ENCODE data around the gene HIGD1A.

GRCh38 chr3:42786631-42787030 is 17.7 kb downstream of the HIGD1A start:
- no peak for TF ChIP-seq CTCF (IDR thresholded peaks at IDR 0.05)
- no peak for TF ChIP-seq POLR2A (IDR thresholded peaks at IDR 0.05)

Data from esophagus squamous epithelium (tissue), 4 donors.